Chondrocyte (in vitro differentiated cells): ENCODE measurements around the gene RIT1. TPM values are rescaled to one million over a fixed set of nuclear protein-coding genes. Genes with fewer than 3 reads are reported as not detected.
A peak's percentile ranks its signal among the peaks of the same experiment; 100 is the strongest.

Experiments
- DNase-seq: peaks from one replicate; pipeline ENCODE4 v3.0.0; 2021; ENCODE audit warnings: mixed read lengths, low spot score
- H3K27ac Mint-ChIP-seq: one replicate; pipeline ENCODE4 v1.8.0; 2021; ENCODE audit warnings: mild to moderate bottlenecking, moderate library complexity, mixed read lengths; ENCODE audit not compliant: unreplicated experiment
- H3K27me3 Mint-ChIP-seq: 2 replicates; pipeline ENCODE4 v1.8.0; 2021; ENCODE audit warnings: low read depth, mixed read lengths
- H3K36me3 Mint-ChIP-seq: 2 replicates; pipeline ENCODE4 v1.8.0; 2021; ENCODE audit warnings: low read depth, mixed read lengths
- H3K4me1 Mint-ChIP-seq: 2 replicates; pipeline ENCODE4 v1.8.0; 2021; ENCODE audit warnings: low read depth, mild to moderate bottlenecking, mixed read lengths
- H3K4me3 Mint-ChIP-seq: one replicate; pipeline ENCODE4 v1.8.0; 2021; ENCODE audit warnings: mild to moderate bottlenecking, moderate library complexity, mixed read lengths; ENCODE audit not compliant: unreplicated experiment
- H3K9me3 Mint-ChIP-seq: 2 replicates; pipeline ENCODE4 v1.8.0; 2021; ENCODE audit warnings: low read depth, mixed read lengths
- total RNA-seq: library from RNA; stranded (reverse); gene quantifications from 3 replicates; pipeline ENCODE4 v1.2.1, GENCODE V29; 2021
- TF ChIP-seq, protein P1 (sequence below): fragments of 200-600 bp; sonication (generic); IDR thresholded peaks from 2 replicates; pipeline ENCODE4 v1.5.0; 2021; ENCODE audit warnings: antibody characterized with exemption, mild to moderate bottlenecking, moderate library complexity

RIT1 gene
- total RNA-seq, 1 donor from 2014 or later, result 51.4 TPM

DNA sequence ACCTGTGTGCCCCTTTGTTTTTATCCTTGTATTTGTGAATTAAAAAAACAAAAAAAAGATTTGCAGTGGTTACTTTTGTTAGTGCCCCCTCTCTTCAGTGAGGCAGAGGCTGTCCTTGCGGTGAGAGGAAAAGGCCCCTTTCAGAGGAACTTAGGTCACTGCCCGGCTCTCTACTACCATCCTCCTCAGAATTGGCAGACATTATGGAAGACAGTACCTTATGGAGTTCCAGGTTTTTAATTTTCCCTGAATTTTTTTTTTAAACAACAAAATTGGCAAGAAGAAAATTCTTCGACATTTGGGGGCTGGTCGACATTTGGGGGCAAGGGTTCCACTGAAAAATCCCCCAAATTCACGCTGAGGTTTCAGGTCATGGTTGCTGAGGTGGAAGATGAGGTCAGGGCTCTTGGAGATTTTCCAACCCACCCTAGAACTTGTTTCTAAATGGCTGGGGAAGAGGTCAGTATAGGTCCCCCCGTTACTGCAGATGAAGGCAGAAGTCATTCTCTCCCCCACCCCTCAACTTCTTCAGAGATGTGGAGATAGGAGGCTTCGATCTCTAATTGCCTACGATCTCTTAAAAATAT lies 35.6 kb upstream of the RIT1 start:
- Mint-ChIP-seq H3K9me3 (no peaks in the 10 kb centered on the region), H3K27ac (no peak overlapping the region)

DNA sequence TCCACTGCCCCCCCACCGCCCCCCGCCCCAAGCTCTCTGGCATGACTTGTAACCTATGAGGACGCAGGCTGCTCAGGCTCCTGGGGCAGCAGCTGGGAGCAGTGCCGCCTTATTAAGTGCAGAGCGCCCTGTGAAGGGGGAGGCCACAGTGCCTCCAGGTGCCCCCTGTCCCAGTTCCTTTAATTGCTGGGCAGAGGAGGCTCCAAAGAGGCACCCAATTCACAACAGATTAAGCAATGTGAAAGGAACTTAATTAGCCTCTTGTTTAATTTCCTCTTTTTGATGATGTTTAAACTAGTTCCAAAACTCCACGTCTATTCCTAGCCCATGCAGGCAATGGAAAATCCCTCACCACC lies 33.3 kb upstream of the RIT1 start:
- H3K4me1 Mint-ChIP-seq, result peaks cover 42% of the 10 kb centered on the region
- DNase-seq, result no peak
- H3K27ac Mint-ChIP-seq, result no peak overlapping the region
- H3K36me3 Mint-ChIP-seq, result peaks cover 18% of the 10 kb centered on the region
- TF ChIP-seq, protein P1, sequence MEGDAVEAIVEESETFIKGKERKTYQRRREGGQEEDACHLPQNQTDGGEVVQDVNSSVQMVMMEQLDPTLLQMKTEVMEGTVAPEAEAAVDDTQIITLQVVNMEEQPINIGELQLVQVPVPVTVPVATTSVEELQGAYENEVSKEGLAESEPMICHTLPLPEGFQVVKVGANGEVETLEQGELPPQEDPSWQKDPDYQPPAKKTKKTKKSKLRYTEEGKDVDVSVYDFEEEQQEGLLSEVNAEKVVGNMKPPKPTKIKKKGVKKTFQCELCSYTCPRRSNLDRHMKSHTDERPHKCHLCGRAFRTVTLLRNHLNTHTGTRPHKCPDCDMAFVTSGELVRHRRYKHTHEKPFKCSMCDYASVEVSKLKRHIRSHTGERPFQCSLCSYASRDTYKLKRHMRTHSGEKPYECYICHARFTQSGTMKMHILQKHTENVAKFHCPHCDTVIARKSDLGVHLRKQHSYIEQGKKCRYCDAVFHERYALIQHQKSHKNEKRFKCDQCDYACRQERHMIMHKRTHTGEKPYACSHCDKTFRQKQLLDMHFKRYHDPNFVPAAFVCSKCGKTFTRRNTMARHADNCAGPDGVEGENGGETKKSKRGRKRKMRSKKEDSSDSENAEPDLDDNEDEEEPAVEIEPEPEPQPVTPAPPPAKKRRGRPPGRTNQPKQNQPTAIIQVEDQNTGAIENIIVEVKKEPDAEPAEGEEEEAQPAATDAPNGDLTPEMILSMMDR, result no peak
- no peaks in the 10 kb centered on the region for H3K27me3 Mint-ChIP-seq
- no peak overlapping the region for H3K4me3 Mint-ChIP-seq
- H3K9me3 Mint-ChIP-seq, result no peaks in the 10 kb centered on the region

More for the DNA sequence above, 35.6 kb upstream of the RIT1 start:
- DNase-seq, result no peak
- H3K4me1 Mint-ChIP-seq, result peaks cover 25% of the 10 kb centered on the region
- TF ChIP-seq, protein P1, result no peak
- H3K4me3 Mint-ChIP-seq, result no peak overlapping the region
- H3K36me3 Mint-ChIP-seq, result peaks cover 31% of the 10 kb centered on the region
- no peaks in the 10 kb centered on the region for H3K27me3 Mint-ChIP-seq

DNA sequence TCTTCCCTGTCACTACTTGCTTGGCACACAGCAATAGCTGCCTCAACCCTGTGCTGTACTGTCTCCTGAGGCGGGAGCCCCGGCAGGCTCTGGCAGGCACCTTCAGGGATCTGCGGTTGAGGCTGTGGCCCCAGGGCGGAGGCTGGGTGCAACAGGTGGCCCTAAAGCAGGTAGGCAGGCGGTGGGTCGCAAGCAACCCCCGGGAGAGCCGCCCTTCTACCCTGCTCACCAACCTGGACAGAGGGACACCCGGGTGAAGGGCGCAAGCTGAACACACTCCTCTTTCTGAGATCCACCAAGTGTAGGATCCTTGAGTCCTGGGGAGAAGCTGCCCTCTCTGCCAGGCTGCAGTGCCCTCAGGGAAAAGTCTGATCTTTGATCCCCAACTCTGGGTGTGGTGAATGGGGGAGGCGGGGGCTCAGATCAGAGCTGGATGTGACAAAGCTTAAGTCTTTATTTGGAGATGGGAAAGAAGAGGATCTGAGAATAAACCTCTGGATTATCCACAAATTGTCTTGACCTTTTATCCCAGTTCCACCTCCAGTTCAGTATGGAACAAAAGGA lies 31.5 kb upstream of the RIT1 start:
- TF ChIP-seq, protein P1, result no peak
- H3K9me3 Mint-ChIP-seq, result no peaks in the 10 kb centered on the region
- no peaks in the 10 kb centered on the region for H3K27me3 Mint-ChIP-seq
- H3K27ac Mint-ChIP-seq, result peak overlapping the region; percentile 77
- H3K4me1 Mint-ChIP-seq, result peaks cover 53% of the 10 kb centered on the region
- H3K36me3 Mint-ChIP-seq, result peaks cover 13% of the 10 kb centered on the region
- no peak overlapping the region for H3K4me3 Mint-ChIP-seq
- no peak for DNase-seq

DNA sequence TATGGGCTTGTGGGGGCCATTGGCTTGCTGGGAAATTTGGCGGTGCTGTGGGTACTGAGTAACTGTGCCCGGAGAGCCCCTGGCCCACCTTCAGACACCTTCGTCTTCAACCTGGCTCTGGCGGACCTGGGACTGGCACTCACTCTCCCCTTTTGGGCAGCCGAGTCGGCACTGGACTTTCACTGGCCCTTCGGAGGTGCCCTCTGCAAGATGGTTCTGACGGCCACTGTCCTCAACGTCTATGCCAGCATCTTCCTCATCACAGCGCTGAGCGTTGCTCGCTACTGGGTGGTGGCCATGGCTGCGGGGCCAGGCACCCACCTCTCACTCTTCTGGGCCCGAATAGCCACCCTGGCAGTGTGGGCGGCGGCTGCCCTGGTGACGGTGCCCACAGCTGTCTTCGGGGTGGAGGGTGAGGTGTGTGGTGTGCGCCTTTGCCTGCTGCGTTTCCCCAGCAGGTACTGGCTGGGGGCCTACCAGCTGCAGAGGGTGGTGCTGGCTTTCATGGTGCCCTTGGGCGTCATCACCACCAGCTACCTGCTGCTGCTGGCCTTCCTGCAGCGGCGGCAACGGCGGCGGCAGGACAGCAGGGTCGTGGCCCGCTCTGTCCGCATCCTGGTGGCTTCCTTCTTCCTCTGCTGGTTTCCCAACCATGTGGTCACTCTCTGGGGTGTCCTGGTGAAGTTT lies 30.8 kb upstream of the RIT1 start:
- H3K27ac Mint-ChIP-seq, result peak overlapping the region; percentile 95
- peaks cover 10% of the 10 kb centered on the region for H3K36me3 Mint-ChIP-seq
- H3K4me1 Mint-ChIP-seq, result peaks cover 53% of the 10 kb centered on the region

More for the DNA sequence above, 30.8 kb upstream of the RIT1 start:
- Mint-ChIP-seq H3K27me3 (no peaks in the 10 kb centered on the region), H3K9me3 (no peaks in the 10 kb centered on the region), H3K4me3 (no peak overlapping the region)
- TF ChIP-seq, protein P1, result no peak
- no peak for DNase-seq
